Stomach (tissue), 4 donors: ENCODE results near the gene RECQL5.

Experiments used
- CTCF ChIP-seq, 7 experiments: fragments of 450-650 bp in 4 of 7; fragments of 200-600 bp in 3 of 7; sonication (generic) in 3 of 7; IDR thresholded peaks; one replicate each; pipeline ENCODE4 v1.5.1; 2016 to 2019; ENCODE audit warnings: antibody characterized with exemption in 7 of 7, control low read depth in 2 of 7, mild to moderate bottlenecking in 1 of 7
- POLR2A ChIP-seq, 4 donors: fragments of 450-650 bp; IDR thresholded peaks; one replicate each; pipeline ENCODE4 v1.6.1; 2016; ENCODE audit warnings: antibody characterized with exemption in 4 of 4, control low read depth in 2 of 4, mild to moderate bottlenecking in 1 of 4, moderate library complexity in 1 of 4

GRCh38 chr17:75595920-75596313 lies 71.0 kb downstream of the RECQL5 start:
- TF ChIP-seq POLR2A (IDR thresholded peaks at IDR 0.05) (no peak), CTCF (IDR thresholded peaks at IDR 0.05) (no peak)
